Pancreas (tissue), 10 donors: Measurements from ENCODE around the gene RIMBP2. TPM values are rescaled to one million over a fixed set of nuclear protein-coding genes. Genes with fewer than 3 reads are reported as not detected.

ENCODE experiments used
- ATAC-seq, 4 donors: fragments of 200-7000 bp; cut with Tn5 transposase; one replicate each; pipeline versions ENCODE4 v1.8.0 to v1.9.1; 2020; ENCODE audit warnings: mild to moderate bottlenecking in 4 of 4, moderate library complexity in 4 of 4
- DNase-seq, 6 donors: peaks; one replicate each; pipeline ENCODE4 v3.0.0-alpha.2; 2020
- FAIRE-seq: peaks from 2 replicates; lab custom pipeline; 2012; peaks lifted over from hg19 to GRCh38; lab: Jason Lieb, UNC
- H3K27ac ChIP-seq, 4 donors: fragments of 200-600 bp; sonication (generic); 1 replicate in 3 of 4; 2 replicates in 1 of 4; pipeline versions ENCODE4 v1.5.0 to v1.8.0; 2020
- H3K27me3 ChIP-seq, 4 donors: fragments of 200-600 bp; one replicate each; pipeline ENCODE4 v1.8.0; 2021
- H3K36me3 ChIP-seq, 3 donors: fragments of 200-600 bp; sonication (generic) in 1 of 3; one replicate each; pipeline versions ENCODE4 v1.5.0 to v1.8.0; 2020 to 2021
- H3K4me1 ChIP-seq, 3 donors: fragments of 200-600 bp; one replicate each; pipeline ENCODE4 v1.8.0; 2021
- H3K4me3 ChIP-seq, 4 donors: fragments of 200-600 bp; sonication (generic) in 2 of 4; one replicate each; pipeline versions ENCODE4 v1.5.0 to v1.8.0; 2020 to 2021
- H3K9me3 ChIP-seq, 4 donors: fragments of 200-600 bp; one replicate each; pipeline ENCODE4 v1.8.0; 2021
- WGBS, 2 donors: extraction: QIAGEN DNeasy Blood & Tissue Kit; methylation state at CpG; one replicate each; pipeline ENCODE4 v1.1.7; 2013; 5-methylcytosine and 5-hydroxymethylcytosine counted together
- intact Hi-C, 3 donors: fragments of 100-400 bp; cut with DNase I; formaldehyde crosslinking; loops; one replicate each; pipeline versions ENCODE4 v1.11.1 to v1.14.2; 2022
- polyA plus RNA-seq, 2 donors: library from polyadenylated mRNA; stranded (reverse); fragments of 200-250 nt; gene quantifications; one replicate each; pipeline ENCODE4 v1.2.3, GENCODE V29; 2013
- total RNA-seq, 6 donors: library from RNA; stranded (reverse); fragmentation: NEBNext Ultra II Directional in 4 of 6; extraction: Animal tissue kit (Norgen Biotek cat#: 25700) in 4 of 6; gene quantifications; one replicate each; pipeline versions ENCODE4 v1.2.1 to v1.2.4, GENCODE V29; 2021 to 2023
- TF ChIP-seq, protein P1 (sequence below), 4 donors: fragments of 200-600 bp; sonication (generic) in 3 of 4; IDR thresholded peaks; one replicate each; pipeline versions ENCODE4 v1.5.0 to v1.8.0; 2021; ENCODE audit warnings: antibody characterized with exemption in 4 of 4
- donor health status: healthy with polysubstance abuse.
- donor health status: DM: no; HTN: no; CAD: no; lungs with moderate emphysema.
- donor health status: DM: no; HTN: no; CAD: no.
- donor health status: control.
- donor health status: control.
- donor health status: Bipolar disorder and iron deficiency.
- donor health status: DM: yes; HTN: yes; CAD: no.
- donor health status: DM: no; HTN: no; CAD: no.
- donor health status: DM: no; HTN: no; CAD: no.
- donor health status: DM: yes; HTN: yes; CAD: no.

Gene RIMBP2
- total and polyA plus RNA-seq, 8 donors, result 1.6 to 14.9 (median 3.9) TPM

DNA sequence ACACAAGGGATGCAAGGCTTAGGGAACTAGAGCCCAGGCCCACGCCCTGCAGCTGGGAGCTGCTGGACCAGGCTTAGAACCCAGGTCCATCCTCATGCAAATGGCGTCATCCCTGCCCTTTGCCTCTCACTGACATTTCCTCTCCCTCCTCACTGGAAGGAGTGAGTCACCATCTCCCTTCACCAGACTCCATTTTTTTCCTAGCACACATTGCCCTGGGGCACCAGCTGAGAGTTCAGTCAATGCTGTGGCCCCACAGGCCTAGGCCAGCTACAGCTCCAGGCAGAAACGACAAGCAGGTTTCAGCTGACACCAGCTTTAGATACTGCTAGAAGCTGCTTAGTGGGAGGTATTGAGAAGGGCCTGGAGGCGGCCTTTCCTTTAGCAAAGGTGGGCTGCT lies 98.9 kb downstream of the RIMBP2 start:
- Histone ChIP-seq H3K9me3 (no peaks in the 10 kb centered on the region), H3K4me1 (no peaks in the 10 kb centered on the region), H3K36me3 (no peaks in the 10 kb centered on the region), H3K27ac (no peak overlapping the region), H3K4me3 (no peak overlapping the region), H3K27me3 (no peaks in the 10 kb centered on the region)
- WGBS, 2 donors, result 73 to 86% methylated on average over 4 of the region's 4 CpGs
- no peak for ATAC-seq
- no peak for FAIRE-seq
- intact Hi-C loops, result no loop called here
- no peak for DNase-seq
- TF ChIP-seq, protein P1, sequence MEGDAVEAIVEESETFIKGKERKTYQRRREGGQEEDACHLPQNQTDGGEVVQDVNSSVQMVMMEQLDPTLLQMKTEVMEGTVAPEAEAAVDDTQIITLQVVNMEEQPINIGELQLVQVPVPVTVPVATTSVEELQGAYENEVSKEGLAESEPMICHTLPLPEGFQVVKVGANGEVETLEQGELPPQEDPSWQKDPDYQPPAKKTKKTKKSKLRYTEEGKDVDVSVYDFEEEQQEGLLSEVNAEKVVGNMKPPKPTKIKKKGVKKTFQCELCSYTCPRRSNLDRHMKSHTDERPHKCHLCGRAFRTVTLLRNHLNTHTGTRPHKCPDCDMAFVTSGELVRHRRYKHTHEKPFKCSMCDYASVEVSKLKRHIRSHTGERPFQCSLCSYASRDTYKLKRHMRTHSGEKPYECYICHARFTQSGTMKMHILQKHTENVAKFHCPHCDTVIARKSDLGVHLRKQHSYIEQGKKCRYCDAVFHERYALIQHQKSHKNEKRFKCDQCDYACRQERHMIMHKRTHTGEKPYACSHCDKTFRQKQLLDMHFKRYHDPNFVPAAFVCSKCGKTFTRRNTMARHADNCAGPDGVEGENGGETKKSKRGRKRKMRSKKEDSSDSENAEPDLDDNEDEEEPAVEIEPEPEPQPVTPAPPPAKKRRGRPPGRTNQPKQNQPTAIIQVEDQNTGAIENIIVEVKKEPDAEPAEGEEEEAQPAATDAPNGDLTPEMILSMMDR (IDR thresholded peaks at IDR 0.05), result no peak

GRCh38 chr12:130615861-130616345 lies 100.2 kb downstream of the RIMBP2 start:
- intact Hi-C loops, result no loop called here
- 68 to 75% methylated on average over 16 of the region's 16 CpGs for WGBS, 2 donors
- Histone ChIP-seq H3K27ac (no peak overlapping the region), H3K4me3 (no peak overlapping the region), H3K36me3 (no peaks in the 10 kb centered on the region), H3K9me3 (no peaks in the 10 kb centered on the region), H3K27me3 (no peaks in the 10 kb centered on the region), H3K4me1 (no peaks in the 10 kb centered on the region)
- DNase-seq (no peak), FAIRE-seq (no peak), ATAC-seq (no peak)
- TF ChIP-seq, protein P1 (IDR thresholded peaks at IDR 0.05), result no peak

GRCh38 chr12:130614530-130614905 lies 101.6 kb downstream of the RIMBP2 start:
- no peak overlapping the region for H3K27ac ChIP-seq
- FAIRE-seq (no peak), ATAC-seq (no peak), DNase-seq (no peak)
- no peaks in the 10 kb centered on the region for H3K4me1 ChIP-seq
- no peaks in the 10 kb centered on the region for H3K36me3 ChIP-seq
- no peaks in the 10 kb centered on the region for H3K27me3 ChIP-seq
- TF ChIP-seq, protein P1 (IDR thresholded peaks at IDR 0.05), result no peak
- no peak overlapping the region for H3K4me3 ChIP-seq
- WGBS, 2 donors, result 84 to 88% methylated on average over 5 of the region's 5 CpGs
- no peaks in the 10 kb centered on the region for H3K9me3 ChIP-seq
- intact Hi-C loops, result no loop called here

DNA sequence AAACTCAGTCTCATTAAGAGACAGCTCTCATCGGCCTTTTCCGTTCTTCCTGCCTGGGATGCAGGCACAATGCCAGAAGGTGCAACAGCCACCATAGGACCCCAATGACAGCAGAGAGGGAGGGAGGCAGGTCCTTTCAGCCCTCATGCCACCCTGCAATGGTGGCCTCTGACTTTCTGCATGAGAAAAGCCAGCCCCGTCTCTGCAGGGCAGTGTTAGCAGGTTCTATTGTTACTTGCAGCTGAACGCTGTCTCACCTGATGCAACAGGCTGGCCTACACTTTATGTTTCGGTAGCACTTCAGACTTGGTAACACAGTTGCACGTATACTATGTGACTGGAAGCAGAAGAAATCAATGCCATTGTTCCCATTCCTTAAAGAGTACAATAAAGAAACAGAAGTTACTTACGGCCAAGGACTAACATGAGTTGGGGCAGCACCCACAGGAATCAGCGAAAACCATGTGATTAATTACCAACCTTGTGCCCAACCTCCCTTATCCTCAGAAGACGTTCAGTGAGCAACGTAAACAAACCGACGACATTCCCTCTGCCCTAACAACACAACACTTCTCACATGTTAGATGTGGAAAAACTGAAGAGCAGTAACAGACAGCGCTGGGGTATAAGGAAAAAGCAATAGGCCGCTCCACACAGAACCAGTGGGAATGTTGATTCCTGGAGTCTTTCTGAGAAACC lies 102.1 kb downstream of the RIMBP2 start:
- DNase-seq (no peak), ATAC-seq (no peak), FAIRE-seq (no peak)
- no peak overlapping the region for H3K27ac ChIP-seq
- no peaks in the 10 kb centered on the region for H3K36me3 ChIP-seq
- no peak overlapping the region for H3K4me3 ChIP-seq
- H3K27me3 ChIP-seq, result no peaks in the 10 kb centered on the region
- WGBS, 2 donors, result 60 to 62% methylated on average over 14 of the region's 14 CpGs
- H3K9me3 ChIP-seq, result no peaks in the 10 kb centered on the region
- TF ChIP-seq, protein P1 (IDR thresholded peaks at IDR 0.05), result no peak
- H3K4me1 ChIP-seq, result no peaks in the 10 kb centered on the region
- intact Hi-C loops, result no loop called here

DNA sequence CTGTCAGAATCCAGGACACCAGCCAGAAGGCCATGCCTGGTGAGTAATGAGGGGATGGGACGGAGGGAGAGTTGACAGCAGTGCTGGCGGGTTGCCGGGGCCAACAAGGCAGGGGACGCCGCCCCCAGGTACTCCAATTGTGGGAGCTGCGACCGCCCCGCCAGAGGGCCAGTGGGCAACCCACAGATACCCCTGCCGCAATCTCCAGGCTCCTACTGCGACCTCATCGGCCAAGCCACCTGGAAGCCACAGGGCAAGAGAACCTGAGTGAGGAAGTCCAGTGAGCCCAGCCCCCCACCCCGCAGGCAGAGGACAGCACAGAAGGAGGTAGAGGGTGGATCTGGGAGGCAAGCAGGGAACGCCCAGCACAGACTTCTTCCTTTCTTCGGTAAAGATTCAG lies 103.0 kb downstream of the RIMBP2 start:
- Histone ChIP-seq H3K9me3 (no peaks in the 10 kb centered on the region), H3K4me1 (no peaks in the 10 kb centered on the region), H3K4me3 (no peak overlapping the region), H3K27me3 (no peaks in the 10 kb centered on the region), H3K27ac (no peak overlapping the region), H3K36me3 (no peaks in the 10 kb centered on the region)
- TF ChIP-seq, protein P1 (IDR thresholded peaks at IDR 0.05), result no peak
- intact Hi-C loops, result no loop called here
- 79 to 84% methylated on average over 14 of the region's 14 CpGs for WGBS, 2 donors
- ATAC-seq (no peak), DNase-seq (no peak), FAIRE-seq (no peak)
